ENCODE measurements around the gene PRKCA.

GRCh38 chr17:66717641-66718058 is 415.2 kb downstream of the PRKCA start:
- TF ChIP-seq, protein P1, sequence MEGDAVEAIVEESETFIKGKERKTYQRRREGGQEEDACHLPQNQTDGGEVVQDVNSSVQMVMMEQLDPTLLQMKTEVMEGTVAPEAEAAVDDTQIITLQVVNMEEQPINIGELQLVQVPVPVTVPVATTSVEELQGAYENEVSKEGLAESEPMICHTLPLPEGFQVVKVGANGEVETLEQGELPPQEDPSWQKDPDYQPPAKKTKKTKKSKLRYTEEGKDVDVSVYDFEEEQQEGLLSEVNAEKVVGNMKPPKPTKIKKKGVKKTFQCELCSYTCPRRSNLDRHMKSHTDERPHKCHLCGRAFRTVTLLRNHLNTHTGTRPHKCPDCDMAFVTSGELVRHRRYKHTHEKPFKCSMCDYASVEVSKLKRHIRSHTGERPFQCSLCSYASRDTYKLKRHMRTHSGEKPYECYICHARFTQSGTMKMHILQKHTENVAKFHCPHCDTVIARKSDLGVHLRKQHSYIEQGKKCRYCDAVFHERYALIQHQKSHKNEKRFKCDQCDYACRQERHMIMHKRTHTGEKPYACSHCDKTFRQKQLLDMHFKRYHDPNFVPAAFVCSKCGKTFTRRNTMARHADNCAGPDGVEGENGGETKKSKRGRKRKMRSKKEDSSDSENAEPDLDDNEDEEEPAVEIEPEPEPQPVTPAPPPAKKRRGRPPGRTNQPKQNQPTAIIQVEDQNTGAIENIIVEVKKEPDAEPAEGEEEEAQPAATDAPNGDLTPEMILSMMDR (CRISPR knock-in tag; IDR thresholded peaks at IDR 0.05) = no peak
- no peak for TF ChIP-seq CBX5 (CRISPR knock-in tag; IDR thresholded peaks at IDR 0.05; ENCODE audit: borderline replicate concordance)
- TF ChIP-seq ZNF317 (CRISPR knock-in tag; IDR thresholded peaks at IDR 0.05) = no peak
- no peak for TF ChIP-seq FOXM1 (CRISPR knock-in tag; IDR thresholded peaks at IDR 0.05)

Data from HepG2 (cell line).